Amniotic epithelial cell (primary cell): ENCODE results near the gene ITPRIPL2.

Experiments
- DNase-seq: peaks from one replicate; pipeline ENCODE4 v3.0.0-alpha.2; 2010; ENCODE audit warnings: low read depth

ITPRIPL2 gene

DNA sequence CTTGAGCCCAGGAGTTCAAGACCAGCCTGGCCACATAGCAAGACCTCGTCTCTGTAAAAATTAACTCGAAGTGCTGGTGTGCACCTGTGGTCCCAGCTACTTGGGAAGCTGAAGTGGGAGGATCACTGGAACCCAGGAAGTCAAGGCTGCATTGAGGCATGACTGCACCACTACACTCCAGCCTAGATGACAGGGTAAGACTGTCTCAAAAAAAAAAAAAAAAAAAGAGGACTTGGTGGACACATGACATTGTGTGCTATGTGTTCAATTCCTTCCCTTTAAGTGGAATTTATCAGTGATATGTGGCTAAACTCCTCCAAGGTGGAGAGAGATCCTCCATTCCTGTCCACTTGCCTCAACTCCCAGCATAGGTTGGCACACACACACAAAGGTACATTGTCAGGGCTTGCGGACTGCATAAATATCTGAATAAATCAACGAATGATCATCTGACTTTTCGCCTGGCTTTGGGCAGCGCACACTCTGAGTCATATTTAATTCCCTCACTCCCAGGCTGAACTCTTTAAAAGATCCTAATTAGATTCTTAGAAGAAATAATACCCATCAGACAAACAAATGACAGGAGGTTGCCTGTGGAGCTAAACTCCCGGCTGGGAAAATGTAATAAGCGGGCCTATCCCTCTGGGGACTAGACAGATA lies 29.3 kb downstream of the ITPRIPL2 start:
- DNase-seq = no peak

DNA sequence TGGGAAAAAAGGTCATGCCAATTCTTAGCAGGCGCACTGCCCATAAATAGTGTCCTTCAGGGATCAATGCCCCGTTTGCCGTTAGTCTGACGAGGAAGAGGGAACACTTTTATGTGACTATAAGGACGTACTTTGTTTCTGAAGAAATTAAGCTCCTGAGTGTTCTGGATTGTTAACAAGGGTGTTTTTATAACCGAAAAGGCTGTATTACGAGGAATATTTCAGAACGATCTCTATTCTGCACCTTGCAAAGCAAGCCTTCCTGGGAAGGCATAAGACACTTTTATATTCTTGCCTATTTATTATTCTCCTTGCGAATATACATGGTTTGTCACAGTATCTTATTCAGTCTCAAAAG lies 29.8 kb downstream of the ITPRIPL2 start:
- DNase-seq = no peak

GRCh38 chr16:19145010-19145409 lies 31.2 kb downstream of the ITPRIPL2 start:
- DNase-seq = no peak

GRCh38 chr16:19147126-19147525 lies 33.4 kb downstream of the ITPRIPL2 start:
- DNase-seq = no peak

DNA sequence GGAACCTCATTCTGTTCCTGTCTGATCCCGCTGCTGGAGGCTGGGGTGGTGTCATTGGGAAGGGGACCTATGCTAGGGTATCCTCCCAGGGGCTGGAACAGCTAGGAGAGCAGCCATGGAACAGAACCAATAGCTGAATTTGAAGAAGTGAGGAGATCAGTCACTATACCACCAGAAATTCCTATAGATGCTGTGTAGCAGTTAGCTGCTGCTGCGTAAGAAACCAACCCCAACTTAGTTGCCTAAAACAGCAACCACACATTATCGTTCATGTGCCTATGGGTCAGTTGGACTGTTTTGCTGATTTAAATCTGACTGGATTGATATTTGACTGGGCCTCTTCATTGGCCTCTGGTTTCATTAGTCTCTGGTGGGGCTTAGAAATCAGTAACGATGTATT lies 33.9 kb downstream of the ITPRIPL2 start:
- DNase-seq = no peak

- DNase-seq = no peak
Measured at GRCh38 chr16:19148189-19148588, 34.4 kb downstream of the ITPRIPL2 start.

- DNase-seq = no peak
Measured at GRCh38 chr16:19151310-19151709, 37.5 kb downstream of the ITPRIPL2 start.

GRCh38 chr16:19152042-19152441 lies 38.3 kb downstream of the ITPRIPL2 start:
- no peak for DNase-seq

DNA sequence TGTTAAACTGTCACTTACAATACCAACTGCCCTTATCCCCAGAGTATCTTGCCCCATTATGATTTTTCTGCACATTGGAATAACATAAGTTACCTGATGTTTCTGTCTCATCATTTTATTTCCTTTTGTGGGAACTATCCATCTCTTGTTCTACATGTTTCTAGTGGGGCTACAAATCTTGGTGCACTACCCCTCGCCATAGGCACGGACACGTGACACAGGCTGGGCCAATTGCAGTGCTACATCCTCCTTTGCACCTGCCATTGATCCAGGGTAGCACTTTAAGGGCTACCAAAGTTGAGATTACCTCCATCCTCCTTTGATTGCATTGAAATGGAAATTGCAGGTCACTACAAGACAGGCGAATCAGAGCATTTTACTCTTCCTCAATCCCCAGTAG lies 40.1 kb downstream of the ITPRIPL2 start:
- no peak for DNase-seq

DNA sequence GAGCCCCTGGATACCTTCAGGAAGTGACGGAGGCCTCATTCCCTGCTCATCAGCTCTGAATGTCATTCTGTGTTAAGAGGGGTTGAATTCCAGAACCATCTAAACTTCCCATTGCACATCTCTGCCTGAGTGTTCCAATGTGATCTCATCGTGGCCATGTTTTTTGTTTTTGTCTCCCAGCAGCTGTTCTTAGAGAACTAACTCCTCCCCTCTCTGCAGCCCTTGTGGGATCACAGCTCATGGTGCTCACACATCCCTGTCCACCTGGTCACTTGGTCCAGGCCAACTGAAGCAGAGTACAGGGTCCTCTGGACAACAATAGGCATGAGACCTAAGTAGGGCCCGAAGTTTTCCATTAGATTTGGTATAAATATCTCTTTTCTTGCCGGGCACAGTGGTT lies 48.3 kb downstream of the ITPRIPL2 start:
- peak; percentile 24 for DNase-seq

- DNase-seq = no peak
Measured at GRCh38 chr16:19163215-19163614, 49.5 kb downstream of the ITPRIPL2 start.

- no peak for DNase-seq
Measured at GRCh38 chr16:19164285-19164684, 50.5 kb downstream of the ITPRIPL2 start.

GRCh38 chr16:19165101-19165500 lies 51.3 kb downstream of the ITPRIPL2 start:
- DNase-seq = no peak

DNA sequence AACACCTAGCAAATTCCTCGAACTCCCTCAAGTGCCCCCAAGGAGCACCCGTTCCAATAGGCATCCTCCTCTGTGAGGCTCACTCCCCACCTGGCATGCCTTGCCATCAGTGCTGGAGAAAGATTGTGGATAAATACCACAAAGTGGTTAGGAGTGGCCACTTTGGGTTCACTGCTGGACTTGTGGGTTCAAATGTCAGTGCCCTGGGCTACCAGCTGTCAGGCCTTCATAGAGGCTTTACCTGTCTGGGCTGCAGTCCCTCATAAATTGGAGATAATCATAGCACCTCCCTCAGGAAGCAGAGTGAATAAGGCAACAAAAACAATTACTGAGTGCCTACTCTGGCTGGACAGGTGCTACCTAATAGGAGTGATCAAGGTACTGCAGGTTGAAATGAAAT lies 52.7 kb downstream of the ITPRIPL2 start:
- DNase-seq = no peak

- peak; percentile 50 for DNase-seq
Measured at GRCh38 chr16:19167710-19168370, 54.1 kb downstream of the ITPRIPL2 start, which contains the start of gene SYT17. Gene SYT17, plus strand, starts transcription at chr16:19168240. Its CDS starts 407 bp downstream, at chr16:19168647.

DNA sequence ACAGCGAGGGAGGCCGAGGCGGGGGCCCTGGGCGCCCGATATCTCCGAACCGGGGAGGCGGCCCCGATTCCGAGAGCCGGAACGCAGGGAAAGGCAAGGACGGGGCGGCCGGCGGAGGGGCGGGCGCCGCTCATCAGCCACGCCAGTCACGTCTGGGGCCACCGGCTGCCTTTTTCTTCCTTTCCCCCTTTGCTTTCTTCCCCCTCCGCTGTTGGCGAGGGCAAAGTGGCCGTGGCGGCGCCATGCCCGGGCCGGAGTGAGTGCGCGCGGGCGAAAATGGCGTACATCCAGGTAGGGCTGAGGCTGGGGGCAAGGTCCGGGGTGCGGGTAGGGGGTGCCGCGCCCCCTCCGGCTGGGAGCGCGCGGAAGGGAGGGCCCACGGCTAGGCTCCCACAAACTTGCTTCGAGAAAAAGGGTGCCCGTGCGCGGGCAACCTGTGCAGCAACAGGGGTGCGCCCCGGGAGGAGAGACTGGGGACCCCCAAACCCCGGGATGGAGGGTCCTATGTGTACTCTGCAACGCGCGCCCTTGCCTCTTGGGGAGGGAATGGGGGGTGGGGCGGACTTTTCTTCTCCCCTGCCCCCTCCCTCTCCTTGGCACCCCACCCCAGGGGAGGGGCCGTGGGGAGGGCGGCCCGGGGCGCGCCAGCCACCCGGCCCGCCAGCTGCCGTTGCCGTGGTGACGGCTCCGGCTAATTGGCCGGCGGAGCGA lies 54.8 kb downstream of the ITPRIPL2 start:
- DNase-seq = no peak

GRCh38 chr16:19169082-19169639 lies 55.4 kb downstream of the ITPRIPL2 start:
- DNase-seq = no peak

GRCh38 chr16:19170043-19170655 lies 56.4 kb downstream of the ITPRIPL2 start:
- DNase-seq = no peak
